EH (cell line): Measurements from ENCODE around the gene LRRC37B.
A peak's percentile ranks its signal among the peaks of the same experiment; 100 is the strongest.
"Not testable (repeated sequence)": the region's sequence is repeated elsewhere in the genome, so short reads cannot be mapped to it uniquely, and the experiment has no call there.

Experiments
- DNase-seq: peaks from one replicate; pipeline ENCODE4 v3.0.0-alpha.2; 2015; ENCODE audit warnings: low read depth

Gene LRRC37B

DNA sequence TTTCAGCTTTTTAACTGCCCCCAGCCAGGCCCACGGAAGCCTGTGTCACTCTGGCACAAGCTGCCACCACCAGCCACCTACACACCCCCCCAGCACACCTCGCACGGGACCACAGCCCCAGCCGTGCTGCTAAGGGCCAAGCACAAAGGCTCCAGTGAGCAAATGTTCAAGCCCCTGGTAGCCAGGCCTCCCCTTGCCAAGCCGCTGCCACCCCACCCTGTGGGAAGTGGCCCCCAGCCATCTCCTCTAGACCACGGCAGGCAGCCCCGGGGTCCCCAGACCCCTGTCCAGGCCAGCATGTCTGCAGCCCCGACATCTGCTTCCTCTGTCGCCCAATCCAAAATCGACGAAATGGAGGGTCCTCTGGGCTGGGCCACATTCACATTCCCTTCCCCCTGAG is 35.1 kb downstream of the LRRC37B start:
- not testable (repeated sequence) for DNase-seq

DNA sequence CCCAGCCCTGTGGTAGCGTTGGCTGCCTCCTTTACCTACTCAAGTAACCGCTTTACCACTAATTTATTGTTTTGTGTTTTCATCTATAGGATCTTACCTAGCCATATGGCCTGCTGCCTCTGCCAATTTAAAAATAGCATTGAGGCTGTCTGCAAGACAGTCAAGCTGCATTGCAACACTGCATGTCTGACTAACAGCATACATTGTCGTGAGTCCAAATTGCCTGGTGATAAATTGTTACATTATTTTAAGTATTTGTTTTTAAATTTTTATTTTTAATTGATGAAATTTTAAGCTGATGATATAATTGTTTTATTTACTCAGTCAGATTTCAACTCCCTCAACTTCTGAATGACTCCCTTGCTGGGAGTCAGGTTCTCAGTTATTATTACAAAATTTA is 38.4 kb downstream of the LRRC37B start:
- DNase-seq: peak; percentile 21

DNA sequence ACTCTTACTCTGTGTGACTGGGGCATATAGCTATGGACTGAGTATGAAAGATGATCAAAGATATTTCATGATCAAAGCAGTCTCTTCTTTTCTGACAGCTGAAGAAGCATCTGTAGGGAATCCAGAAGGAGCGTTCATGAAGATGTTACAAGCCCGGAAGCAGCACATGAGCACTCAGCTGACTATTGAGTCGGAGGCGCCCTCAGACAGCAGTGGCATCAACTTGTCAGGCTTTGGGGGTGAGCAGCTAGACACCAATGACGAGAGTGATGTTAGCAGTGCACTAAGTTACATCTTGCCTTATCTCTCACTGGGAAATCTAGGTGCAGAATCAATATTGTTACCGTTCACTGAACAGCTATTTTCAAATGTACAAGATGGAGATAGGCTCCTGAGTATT is 40.5 kb downstream of the LRRC37B start:
- DNase-seq: not testable (repeated sequence)

DNA sequence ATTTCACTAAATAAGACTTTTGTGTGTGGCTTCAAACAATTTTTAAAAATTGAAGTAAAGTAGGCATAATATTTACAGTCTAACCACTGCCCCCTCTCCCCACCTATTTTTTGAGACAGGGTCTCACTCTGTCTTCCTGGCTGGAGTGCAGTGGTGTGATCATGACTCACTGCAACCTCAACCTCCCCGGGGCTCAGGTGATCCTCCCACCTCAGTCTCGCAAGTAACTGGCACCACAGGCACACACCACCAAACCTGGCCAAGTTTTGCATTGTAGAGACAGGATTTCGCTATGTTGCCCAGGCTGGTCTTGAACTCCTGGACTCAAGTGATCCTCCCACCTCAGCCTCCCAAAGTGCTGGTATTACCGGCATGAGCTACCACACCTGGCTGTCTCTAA is 47.8 kb downstream of the LRRC37B start:
- DNase-seq: not testable (repeated sequence)

DNA sequence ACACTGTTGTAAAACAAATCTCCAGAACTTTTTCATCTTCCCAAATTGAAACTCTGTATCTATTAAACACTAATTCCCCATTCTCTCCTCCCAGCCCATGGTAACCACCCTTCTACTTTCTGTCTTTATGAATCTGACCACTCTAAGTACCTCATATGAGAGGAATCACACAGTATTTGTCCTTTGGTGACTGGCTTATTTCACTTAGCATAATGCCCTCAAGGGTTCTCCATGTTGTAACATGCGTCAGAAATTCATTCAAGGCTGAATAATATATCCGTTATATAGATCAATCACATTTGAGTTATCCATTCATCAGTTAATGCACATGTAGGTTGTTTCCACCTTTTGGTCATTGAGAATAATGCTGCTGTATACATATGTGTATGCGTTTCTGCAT is 48.2 kb downstream of the LRRC37B start:
- not testable (repeated sequence) for DNase-seq

DNA sequence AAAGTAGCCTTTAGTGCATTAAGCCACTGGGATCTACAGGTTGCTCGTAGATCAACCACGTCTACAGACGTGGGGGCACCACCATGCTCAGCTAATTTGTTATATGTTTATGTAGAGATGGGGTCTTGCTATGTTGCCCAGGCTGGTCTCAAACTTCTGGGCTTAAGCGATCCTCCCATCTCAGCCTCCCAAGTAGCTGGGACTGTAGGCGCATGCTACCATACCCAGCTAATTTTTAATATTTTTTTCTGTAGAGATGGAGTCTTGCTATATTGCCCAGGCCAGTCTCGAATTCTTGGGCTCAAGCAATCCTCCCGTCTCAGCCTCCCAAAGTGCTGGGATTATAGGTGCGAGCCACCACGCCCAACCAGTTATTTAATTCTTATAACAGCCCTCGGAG is 49.3 kb downstream of the LRRC37B start:
- DNase-seq: not testable (repeated sequence)

DNA sequence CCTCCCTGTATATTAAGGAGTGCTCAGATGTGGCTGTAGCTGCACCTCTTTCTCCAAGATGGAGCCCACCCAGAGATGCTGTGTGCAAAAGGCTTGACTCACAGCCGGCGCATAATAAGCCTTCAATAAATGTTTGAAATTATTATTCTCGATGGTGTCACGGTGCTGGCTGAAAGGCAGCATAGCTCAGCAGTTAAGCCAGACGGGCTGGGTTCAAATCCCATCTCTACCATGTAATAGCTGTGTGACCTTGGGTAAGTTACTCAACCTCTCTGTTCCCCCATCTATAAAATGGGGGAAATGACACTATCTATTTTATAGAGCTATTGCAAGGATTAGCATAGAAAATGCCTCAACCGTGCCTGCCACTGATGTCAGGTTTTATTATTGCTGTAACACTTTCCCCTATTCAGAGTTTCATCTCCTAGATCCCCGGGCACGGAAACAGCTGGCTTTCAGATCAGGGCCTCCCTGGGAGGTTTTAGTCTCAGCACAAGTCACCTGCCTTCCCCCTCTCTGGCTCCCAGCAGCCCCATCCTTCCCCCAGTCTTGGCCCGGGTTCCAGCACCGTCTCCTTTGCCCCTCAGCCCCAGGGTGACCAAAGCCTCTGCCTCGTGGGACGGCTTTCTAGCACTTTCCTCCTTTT is 50.4 kb downstream of the LRRC37B start:
- DNase-seq: not testable (repeated sequence)

DNA sequence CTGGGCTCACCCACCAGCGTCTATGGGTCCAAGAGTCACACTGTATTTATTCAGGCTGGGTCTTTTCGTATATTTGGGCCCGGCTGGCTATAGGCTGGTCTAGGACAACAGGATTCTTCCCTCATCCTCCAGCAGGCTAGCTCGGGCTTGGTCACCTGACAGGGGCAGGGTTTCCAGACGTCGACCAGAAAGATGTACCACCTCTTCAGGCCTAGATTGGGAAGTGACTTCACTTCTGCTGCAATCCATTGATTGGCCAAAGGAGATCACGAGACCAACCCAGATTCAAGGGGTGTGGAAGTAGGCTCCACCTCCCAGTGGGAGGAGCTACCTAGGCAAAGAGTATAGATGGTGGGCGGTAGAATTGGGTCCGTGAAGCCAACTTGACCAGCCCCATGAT is 53.5 kb downstream of the LRRC37B start:
- DNase-seq: not testable (repeated sequence)

DNA sequence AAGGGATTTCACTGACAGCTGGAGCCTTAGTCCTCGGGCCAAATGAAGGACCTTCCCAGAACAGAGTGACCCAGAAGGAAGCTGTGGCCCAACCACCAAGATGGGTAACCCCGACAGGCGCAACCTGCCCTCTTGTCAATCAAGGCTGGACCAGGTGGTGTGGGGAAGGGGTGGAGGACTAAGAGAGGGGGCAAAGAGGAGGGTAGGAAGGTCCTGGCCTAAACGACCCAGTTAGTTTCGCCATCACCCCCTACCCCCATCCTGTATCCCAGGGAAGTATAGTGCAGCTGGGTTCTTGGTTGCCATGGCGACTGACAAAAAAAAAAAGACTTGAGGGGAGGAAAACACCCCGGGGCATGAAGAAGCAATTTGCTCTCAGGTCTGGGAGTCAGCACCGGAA is 54.7 kb downstream of the LRRC37B start:
- not testable (repeated sequence) for DNase-seq

DNA sequence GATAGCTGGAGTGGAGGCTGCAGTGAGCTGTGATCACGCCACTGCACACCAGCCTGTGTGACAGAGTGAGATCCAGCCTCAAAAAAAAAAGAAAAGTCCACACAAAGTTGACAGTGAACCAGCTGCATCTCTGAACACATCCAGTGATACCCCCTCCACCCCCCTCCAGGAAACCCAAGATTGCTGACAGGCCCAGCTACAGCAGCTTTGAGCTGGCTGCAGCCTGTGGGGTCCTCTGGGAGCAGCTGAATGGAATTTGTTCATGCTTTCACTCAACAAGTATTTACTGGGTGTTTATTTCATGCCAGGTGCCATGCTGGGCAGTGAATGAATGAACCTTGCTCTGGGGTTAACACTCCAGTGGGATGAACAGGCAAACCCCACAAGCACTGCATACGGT is 56.9 kb downstream of the LRRC37B start:
- not testable (repeated sequence) for DNase-seq

DNA sequence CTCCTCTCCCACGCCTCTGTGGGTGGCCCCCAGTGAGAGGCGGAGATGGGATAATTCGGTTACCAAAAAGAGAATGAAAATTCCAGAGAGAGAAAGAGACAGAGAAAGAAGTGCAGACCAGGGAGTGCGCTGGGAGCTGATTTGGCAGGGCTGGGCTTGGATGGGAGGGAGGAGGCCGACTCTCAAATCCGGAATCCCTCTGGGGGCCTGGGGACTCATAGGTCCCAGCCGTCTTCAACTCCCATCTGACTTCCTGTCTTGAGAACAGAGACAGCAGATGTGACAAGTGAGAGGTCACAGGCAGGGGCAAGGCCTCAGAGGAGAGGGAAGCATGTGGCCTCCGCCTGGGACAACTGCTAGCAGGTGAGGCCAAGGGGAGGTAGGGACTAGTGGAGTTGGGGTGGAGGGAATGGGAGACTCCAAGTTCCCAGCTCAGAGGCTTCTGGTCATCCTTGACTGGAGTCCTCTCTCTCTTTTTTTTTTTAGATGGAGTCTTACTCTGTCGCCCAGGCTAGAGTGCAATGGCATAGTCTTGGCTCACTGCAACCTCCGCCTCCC is 59.0 kb downstream of the LRRC37B start:
- not testable (repeated sequence) for DNase-seq

DNA sequence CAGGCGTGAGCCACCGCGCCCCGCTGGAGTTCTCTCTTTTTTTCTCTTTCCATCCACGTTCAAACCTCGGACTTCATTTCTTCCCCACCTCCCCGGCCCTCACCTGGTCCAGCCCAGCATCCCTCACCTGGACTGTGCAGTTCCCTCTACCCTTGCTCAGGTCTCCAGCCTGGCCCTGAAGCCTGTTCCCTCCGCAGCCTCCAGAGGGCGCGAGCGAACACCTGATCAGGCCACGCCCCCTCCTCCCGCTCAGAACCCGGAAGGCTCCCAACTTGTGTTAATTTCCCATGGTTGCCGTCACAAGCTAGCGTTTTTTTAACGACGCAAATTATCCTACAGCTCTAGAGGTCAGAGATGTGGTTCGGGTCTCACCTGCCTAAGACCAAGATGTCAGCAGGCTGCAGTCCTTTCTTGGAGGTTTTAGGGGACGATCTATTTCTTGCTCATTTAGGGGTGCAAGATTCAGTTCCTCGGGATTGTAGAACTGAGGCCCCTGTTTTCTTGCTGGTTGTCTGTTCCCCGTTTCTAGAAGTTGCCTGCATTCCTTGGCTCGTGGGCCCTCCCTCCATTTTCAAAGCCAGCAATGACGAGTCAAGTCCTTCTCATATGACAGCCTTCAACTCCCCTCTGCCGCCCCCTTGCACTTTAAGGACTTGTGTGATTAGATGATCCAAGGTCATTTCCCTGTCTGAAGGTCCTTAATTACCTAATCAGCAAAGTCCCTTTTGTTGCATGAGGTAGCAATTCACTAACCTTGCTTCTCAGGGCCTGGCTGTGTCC is 59.9 kb downstream of the LRRC37B start:
- not testable (repeated sequence) for DNase-seq

DNA sequence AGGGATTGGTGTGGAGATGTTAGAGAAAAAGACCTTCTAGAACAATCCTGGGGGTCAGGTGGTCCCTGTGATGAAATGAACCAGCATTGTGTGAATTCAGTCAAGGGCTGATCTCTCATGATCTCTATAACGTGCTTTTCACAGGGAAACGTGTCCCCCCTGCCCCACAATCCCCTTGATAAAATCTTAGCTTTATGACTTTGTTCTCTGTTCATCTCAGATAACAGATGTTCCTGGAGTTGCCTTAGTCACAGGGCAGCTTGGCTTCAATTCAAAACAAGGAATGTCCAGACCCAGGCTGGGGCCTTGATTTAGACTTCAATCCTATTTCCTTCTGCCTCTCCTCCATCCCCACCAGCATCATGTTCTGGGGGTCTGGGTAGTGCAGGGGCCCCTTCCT is 61.9 kb downstream of the LRRC37B start:
- peak; percentile 55 for DNase-seq

DNA sequence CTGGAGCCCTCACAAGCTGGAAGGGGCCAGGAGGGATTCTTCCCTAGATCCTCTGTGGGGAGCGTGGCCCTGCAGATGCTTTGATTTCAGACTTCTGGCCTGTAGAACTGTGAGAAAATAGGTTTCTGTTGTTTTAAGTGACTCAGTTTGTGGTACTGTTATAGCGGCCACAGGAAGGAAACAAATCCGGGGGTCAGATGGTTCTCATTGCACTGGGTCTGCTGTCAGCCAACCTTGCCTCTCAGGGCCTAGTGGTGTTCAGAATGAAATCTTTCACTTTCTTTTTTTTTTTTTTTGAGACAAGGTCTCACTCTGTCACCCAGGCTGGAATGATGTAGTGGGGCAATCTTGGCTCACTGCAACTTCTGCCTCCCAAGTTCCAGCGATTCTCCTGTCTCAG is 64.8 kb downstream of the LRRC37B start:
- DNase-seq: not testable (repeated sequence)

DNA sequence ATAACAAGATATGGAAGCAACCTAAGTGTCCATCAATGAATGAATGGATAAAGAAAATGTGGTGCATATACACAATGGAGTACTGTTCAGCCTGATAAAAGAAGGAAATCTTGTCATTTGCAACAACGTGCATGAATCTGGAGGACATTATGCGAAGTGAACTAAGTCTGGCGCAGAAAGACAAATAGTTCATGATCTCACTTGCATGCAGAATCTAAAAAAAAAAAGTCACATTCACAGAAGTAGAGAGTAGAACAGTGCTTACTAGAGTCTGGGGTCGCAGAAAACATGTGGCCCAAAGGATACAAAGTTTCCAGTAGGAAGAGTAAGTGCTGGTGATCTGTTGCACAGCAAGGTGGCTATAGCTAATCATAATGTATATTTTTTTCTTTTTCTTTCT is 65.9 kb downstream of the LRRC37B start:
- not testable (repeated sequence) for DNase-seq

DNA sequence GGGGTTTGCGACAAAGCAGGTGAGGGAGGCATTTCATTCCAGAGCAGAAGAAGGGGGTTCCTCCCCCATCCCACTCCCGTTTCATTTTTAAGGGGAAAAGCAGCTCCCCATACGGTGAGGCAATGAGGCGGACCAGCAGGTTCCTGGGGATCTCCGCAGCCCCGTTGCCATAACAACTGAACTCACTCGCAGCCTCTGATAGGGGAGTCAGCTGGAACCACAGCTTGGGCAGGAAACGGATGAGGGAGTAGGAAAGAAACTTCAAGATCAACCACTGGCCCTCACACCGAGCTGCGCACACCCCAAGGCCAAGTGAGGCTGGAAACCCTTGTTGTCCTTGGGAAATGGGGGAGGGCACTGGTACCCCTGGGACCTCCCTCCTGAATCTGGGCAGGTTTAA is 72.6 kb downstream of the LRRC37B start:
- DNase-seq: peak; percentile 76

DNA sequence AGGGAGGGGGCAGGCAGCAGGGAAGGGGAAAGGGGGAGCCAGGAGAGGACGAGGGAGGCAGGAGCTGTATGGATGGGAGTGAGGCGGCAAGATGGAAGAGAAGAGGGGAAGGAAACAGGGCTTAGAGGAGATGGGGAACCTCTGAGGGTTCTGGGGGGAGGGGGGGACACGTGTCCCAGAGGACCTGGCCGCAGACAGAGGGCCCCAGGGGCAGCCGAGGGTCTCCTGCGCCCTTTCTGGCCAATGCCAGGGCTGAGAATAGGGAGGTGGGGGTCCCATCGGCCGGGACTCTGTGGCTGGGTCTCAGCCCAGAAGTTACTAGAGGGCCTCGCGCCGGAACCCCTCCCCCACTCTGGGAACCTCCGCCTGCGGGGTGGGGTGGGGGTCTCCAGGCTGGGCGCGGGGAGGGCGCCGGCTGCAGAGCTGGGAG is 76.4 kb downstream of the LRRC37B start:
- not testable (repeated sequence) for DNase-seq

DNA sequence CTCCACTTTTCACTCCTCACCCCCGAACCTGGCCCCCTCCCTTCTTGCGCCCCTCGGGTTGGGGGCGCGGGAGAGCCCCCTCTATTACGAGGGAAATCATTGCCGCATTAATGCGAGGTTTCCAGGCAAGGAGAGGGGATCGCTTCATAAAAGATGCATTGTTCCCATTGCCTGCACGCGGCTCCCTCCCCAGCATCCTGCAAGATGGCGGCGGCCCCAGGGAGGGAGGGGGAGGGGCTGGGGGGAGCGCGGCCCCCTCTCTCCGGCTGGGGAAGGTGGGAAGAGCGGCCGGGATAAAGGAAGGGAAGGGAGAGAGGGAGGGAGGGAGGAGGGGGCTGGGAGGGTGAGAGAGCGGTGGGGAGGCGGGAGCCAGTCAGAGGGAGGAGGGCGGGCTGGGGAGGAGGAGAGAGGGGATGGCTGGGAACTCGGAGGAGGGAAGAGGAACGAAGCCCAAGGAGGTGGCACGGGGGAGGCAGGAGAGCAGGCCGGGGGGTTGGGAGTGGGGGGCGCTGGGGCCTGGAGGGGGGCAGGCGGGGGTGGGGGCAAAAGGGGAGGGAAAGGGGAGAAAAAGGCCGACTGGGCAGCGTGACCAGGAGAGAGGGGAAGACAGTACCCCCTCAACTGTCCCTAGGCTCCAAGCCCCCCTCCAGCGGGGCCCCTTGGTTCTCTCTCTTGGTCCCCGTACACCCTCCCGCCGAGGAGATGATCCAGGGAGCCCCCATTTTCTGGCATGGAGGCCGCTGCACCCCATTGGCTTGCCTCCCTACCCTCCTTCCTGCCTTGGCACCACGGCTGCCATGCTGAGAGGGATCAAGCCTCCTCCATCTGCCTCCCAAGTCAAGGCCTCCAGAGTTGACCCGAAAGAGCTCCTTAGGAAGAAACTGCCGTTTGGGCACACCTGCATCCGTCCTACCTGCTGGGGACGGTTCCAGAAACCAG is 77.1 kb downstream of the LRRC37B start:
- peak; percentile 50 for DNase-seq

DNA sequence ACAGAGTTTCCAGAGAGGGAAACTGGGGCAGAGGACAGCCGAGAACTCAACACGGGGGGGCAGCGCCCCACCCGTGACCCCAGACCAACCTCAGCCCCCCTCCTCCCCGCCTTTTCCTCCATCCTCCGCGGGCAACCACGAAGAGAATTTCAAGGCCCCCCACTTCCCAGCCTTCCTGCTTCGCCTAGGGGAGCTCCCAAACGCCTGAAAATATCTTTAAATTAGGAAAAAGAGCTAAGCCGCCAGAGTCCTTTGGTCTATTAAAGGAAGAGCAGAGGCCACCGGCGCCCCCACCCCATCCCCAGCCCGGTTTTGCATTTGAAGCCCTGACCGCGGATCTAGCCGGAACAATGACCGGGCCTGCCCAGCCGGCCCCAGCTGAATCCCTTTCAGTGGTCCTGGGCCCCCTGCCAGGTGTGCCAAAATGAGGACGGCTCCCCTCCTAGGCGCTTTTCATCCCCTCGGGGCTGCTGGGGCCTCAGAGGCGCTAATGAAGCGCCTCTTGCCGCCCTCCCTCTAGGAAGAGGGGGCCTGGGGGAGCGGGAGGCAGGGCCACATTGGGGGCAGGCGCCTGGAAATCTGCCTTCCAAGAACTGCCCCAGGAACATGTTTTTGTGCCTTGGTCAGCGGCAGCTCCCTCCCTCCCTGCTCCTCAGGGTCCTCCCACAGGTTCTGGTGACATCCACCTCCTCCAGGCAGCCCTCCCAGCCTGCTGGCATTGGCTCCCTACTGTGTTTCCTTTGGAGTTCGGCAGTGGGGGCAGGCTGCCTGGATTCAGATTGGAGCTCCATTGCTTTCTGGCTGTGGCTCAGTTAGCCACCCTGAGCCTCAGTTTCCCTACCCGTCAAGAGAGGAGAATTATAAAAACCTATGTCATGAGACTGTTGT is 78.0 kb downstream of the LRRC37B start:
- not testable (repeated sequence) for DNase-seq

DNA sequence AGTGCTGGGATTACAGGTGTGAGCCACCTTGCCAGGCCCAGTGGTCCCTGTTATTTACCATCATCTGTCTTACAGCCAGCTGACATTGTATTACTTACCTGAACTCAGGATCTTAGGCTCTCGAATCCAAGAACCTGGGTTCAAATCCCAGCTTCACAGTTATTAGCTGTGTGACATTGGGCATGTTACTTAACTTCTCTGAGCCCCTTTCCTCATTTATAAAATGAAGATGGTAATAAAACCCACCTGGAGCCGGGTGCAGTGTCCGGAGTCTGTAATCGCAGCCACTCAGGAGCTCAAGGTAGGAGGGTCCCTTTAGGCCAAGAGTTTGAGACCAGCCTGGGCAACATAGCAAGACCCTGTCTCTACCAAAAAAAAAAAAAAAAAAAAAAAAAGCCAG is 79.7 kb downstream of the LRRC37B start:
- not testable (repeated sequence) for DNase-seq

DNA sequence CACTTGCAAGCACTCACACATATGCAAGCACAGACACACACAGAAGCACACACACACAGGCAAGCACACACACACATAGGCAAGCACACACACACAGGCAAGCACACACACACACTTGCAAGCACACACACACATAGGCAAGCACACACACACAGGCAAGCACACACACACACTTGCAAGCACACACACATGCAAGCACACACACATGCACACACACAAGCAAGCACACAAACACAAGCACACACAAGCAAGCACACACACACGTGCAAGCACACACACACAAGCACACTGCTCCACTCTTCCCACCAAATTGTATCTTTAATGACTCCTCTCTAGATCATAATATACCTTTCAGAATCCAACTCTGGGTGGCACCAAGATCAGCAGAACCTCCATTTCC is 84.9 kb downstream of the LRRC37B start:
- not testable (repeated sequence) for DNase-seq
